Activated naive CD4-positive, alpha-beta T cell (primary cell): ENCODE measurements around the gene MYO1D.
"Not testable (repeated sequence)": the region's sequence is repeated elsewhere in the genome, so short reads cannot be mapped to it uniquely, and the experiment has no call there.

Experiments
- DNase-seq, 4 experiments: peaks; one replicate each; lab custom pipeline; 2025; lab: John Stamatoyannopoulos, UW

MYO1D gene

DNA sequence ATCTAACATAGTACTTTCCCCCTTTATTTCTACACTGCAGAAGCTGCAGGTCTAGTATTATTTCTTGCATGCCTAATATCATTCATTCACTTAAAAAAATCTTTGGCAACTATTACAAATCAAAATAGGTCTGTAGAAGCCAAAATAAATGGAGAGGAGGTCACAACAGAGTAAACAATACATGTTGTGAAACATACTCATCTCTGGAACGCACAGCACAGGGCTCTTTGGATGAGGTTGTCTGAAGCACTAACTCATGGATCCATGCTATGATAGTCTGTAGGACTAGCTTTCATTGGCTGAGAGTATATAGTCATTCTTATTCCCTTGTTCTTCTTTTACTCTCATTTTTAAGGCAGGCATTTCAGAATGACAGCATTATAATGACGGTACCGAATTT is 21.3 kb downstream of the MYO1D start:
- no peak for DNase-seq

GRCh38 chr17:32854832-32855389 is 22.0 kb downstream of the MYO1D start:
- no peak for DNase-seq

DNA sequence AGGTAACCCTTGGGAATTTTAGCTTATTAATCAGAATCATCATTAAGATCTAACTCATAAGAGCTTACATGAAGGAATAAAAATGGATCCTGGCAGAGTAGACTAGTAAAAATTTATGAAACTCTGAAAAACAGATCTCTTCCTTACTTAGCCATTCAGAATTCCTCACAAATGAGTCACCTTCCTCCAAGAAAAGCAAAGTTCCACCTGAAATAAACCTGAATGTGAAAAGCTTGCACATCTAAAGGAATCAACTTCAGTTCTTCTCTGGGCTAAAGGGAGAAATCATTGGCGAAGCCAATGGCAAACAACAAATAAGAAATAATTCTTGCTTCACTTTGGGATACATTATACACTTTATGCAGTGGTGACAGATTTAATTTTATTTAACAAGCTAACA is 22.7 kb downstream of the MYO1D start:
- no peak for DNase-seq

DNA sequence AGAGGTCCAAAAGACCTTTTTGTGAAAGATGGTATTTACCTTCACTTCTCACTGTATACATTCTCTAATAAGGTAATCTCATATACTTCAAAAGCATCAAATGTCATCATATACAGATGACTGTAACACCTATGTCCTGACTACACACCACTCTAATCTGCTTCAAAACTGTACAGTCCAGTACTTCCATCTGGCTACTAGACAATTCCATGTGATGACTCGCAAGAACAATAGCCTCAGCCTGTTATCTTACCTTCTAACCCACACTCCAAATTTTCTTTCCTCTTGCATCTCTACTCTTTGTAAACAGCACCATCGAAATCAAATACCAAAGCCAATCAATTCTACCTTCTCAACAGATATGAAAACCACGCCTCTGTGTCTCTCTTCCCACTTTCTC is 24.1 kb downstream of the MYO1D start:
- no peak for DNase-seq

DNA sequence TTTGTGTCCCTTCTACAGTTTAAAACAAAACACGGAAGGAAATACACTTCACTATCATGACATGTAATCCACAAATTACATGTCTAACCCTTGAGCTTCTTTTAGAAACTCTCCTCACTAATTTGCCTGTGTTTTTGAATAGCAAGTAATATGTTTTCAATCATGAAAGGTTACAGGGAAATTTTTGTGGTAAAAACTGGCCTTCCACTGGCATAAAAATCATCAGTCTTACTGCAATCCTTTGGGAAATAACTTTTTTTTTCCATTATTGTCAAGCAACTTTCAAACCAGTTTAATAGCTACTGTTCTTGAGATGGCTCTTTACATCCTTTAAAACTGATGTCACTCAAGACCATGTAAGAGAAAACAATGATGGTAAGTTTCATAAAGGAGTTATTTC is 27.0 kb downstream of the MYO1D start:
- no peak for DNase-seq

DNA sequence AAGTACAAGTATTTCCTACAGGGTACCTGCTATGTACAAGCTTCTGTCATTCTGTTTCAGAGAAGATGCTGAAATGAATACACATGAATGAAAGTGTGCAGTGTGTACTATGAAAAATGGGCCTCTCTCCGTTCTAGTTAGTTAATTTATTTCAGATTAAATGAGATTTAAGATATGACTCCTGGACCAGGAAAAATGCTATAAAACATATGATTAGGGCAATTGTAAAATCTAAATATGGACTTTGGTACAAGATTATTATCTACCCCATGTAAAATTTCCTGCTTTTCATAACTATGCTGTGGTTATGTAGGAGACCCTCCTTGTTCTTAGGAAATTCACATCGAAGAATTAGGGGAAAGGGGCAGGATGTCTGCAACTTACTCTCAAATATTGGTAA is 28.9 kb downstream of the MYO1D start:
- DNase-seq = no peak

GRCh38 chr17:32846143-32846542 is 30.8 kb downstream of the MYO1D start:
- DNase-seq = no peak

DNA sequence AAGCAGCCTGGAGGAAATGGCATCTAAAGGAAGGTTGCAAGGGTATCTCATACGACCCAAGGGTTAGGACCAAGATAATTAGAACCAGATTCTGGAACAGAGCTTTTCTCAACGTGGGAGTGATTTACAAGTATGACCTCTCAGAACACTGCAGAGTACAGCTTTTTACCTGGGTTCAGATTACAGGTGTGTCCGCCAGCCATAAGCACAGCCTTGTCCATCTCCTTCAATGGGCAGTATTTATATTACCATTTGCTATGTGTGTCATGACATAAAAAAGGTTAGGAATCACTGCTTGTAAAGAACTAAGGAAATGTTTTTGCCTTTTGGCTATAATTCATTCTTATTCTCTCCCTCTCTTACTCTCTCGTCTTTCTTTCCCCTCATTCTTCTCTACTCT is 36.7 kb downstream of the MYO1D start:
- no peak for DNase-seq

DNA sequence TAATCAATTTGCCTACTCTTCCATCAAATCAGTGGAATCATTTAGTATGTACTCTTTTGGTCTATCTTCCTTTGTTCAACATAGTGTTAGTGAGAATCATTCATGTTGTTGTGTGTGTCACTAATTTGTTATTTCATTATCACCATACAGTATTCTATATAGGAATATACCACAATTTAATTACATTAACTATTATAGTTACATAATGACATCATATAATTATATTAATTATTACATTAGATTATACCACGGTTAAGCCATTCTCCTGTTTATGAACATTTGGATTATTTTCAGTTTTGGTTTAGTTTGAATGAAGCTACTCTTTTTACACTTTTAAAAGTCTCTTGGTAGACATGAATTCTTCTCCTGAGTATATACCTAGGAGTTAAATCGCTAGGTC is 40.4 kb downstream of the MYO1D start:
- DNase-seq = no peak

- no peak for DNase-seq
These were observed 41.6 kb downstream of the MYO1D start for GRCh38 chr17:32835291-32835761.

DNA sequence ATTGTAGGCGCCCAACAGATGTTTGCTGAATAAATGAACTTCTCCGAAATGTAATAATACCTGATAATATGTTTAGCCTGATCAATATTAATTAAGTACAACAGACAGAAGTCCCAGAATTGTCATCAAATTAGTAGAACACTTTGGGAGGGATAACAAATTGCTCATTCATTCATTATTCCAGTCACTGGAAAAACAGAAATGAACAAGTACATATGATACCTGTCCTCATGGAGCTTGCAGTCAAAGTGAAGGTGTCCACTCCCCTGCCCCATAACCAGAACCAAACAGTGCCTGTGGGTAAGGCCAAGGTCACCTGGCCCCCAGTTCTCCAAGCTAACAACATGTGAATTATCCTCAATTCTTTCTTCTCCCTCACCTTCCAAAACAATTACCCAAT is 42.8 kb downstream of the MYO1D start:
- no peak for DNase-seq

DNA sequence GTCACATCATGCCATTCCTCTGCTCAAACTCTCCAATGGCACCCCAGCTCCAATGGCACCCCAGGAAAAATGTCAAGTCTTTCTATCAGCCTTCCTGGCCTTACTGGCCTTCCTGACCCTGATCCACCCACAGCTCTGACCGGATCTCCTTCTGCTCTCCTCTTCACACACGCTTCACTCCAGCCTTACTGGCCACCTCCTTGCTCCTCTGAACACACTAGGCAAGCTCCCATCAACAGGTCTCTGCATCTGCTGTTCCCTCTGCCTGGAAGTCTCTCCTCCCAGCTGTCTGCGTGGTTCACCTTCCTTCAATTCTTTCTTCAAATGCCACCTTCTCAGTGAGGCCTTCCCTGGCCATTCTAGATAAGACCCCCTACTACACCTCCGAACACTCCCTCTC is 43.4 kb downstream of the MYO1D start:
- no peak for DNase-seq

DNA sequence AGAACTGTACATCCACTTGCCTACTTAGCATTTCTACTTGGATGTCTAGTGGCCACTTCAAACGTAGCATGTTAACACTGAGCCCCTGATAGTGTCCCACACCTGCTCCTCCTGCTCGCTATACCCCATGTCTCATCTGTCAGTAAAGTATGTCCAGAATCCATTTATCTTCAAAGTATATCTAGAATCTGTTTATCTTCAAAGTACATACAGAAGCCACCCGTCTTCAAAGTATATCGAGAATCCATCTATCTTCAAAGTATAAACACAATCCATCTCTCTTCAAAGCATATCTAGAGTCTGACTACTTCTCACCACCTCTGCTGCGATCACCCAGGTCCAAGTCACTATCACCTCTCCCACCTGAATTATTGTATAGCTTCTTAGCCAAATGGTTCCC is 43.8 kb downstream of the MYO1D start:
- DNase-seq = no peak

DNA sequence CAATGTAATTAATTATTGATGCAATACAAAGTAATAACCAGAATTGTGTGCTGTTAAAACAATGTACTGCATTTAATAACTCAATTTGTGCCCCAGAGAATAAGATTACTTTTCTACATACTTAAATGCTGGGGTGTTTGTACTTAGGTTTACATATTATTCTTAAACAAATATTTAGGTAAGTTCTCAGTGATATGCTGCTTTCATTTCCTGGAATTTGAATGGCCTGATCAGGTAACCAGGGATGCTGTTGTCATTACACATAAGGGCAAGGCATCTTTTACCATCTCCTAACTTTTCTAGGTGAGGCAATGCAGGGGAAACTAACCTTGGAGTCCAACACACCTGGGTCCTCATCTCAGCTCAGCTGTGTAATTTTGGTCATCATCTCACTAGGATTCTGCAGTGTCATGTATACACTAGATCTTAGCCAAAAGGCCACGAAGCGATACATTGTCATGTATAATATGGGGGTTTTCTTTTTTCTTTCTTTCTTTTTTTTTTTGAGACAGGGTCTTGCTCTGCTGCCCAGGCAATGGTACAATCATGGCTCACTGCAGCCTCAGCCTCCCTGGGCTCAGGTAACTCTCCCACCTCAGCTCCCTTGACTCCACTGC is 45.2 kb downstream of the MYO1D start:
- no peak for DNase-seq

DNA sequence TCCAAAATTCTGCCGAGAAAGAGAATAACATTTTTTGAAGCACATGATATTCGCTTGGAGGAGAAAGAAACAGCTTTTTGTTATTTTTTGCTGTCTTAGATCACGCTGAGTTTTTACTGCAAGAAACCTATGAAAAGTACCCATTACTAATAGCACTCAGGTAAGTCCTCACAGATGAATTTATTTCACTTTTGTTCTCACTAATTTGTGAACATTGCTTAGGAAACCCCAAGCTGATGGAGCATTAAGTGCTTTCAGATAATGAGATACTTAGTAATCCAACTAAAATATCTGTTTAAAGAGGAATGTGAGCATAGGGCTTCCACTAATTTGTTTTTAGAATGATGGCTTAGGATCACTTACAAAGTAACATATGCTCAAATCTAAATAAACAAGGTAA is 45.7 kb downstream of the MYO1D start:
- DNase-seq = no peak

- DNase-seq = no peak
These were observed 48.1 kb downstream of the MYO1D start for GRCh38 chr17:32828822-32829221.

DNA sequence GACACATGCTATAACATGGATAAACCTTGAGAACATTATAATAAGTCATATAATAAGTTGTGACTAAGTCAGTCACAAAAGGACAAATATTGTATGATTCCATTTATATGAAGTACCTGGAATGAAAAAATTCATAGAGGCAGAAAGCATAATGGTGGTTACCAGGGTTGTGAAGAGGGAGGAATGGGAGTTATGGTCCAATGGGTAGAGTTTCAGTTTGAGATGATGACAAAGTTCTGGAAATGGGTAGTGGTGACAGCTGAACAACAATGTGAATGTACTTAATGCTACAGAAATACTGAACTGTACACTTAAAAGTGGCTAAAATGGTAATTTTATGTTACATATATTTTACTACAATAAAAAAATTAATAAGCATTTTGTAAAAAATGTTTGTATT is 49.7 kb downstream of the MYO1D start:
- no peak for DNase-seq

DNA sequence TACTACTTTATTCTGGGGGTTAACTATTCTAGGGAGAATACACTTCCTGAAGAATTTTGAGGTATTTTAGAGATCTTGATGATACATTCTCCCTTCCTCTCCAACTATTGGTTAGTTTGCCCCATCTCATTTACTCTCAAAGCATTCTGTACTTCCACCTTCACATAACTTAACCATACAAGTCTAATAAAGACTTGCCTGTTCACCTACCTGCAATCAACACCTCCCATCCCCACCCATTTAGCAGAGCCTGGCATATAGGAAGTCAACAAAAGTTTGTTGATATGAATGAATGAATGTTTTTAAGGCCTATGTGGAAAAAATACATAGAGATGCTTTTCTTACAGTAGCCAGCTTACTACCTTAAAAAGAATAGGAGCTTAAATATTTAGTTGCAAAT is 50.8 kb downstream of the MYO1D start:
- no peak for DNase-seq

DNA sequence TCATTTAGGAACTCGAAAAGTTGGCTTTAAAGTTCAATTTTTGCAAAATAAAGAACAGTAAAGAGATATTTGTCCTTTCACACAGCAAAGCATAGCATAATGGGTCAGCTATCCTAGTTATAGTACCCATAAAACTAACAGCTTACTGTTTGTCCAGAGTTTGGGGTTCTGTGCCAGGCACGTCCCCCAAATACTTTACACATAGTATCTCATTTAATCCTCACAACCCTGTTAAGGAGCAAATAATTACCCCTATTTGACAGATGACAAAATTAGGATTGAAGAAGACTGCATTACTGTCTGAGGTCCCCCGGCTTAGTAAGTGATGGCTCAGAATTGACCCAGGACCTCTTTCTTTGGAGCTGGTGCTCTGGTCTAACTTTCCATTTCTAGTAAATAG is 52.6 kb downstream of the MYO1D start:
- DNase-seq = no peak

DNA sequence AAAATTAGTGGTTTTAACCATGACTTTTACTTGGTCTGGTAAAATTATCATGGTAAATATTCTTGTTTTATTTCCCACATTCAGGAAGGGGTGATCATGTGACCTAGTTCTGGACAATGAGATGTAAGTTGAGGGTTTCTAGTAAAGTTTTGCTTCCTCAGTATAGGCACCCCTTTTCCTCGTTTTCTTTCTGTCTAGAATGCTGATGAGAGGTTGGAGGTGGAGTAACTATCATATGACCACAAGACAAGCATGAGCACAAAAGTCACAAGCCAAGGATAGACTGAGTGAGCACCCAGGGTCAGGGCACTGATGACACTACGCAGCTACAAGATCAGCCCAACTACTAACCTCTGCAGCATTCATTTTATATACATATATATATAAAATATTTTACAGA is 53.9 kb downstream of the MYO1D start:
- DNase-seq = no peak

DNA sequence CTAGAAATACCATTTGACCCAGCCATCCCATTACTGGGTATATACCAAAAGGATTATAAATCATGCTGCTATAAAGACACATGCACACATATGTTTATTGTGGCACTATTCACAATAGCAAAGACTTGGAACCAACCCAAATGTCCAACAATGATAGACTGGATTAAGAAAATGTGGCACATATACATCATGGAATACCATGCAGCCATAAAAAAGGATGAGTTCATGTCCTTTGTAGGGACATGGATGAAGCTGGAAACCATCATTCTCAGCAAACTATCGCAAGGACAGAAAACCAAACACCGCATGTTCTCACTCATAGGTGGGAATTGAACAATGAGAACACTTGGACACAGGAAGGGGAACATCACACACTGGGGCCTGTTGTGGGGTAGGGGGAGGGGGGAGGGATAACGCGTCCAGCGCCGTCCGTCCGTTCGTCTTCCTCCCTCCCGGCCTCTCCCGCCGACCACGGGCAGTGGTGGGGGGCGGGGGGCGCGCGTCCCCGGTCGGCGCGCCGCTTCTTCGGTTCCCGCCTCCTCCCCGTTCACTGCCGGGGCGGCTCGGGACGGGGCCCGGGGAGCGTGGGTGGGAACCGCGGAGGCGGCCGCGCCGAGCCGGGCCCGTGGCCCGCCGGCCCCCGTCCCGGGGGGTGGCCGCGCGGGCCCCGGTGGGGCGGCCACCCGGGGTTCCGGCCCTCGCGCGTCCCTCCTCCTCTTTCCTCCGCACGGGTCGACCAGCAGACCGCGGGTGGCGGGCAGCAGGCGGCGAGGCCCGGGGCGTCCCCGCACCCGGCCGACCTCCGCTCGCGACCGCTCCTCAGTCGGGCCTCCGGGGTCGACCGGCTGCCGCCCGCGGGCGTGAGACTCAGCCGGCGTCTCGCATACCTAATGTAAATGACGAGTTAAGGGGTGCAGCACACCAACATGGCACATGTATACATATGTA is 54.7 kb downstream of the MYO1D start:
- DNase-seq = not testable (repeated sequence)

GRCh38 chr17:32820440-32820839 is 56.5 kb downstream of the MYO1D start:
- no peak for DNase-seq

DNA sequence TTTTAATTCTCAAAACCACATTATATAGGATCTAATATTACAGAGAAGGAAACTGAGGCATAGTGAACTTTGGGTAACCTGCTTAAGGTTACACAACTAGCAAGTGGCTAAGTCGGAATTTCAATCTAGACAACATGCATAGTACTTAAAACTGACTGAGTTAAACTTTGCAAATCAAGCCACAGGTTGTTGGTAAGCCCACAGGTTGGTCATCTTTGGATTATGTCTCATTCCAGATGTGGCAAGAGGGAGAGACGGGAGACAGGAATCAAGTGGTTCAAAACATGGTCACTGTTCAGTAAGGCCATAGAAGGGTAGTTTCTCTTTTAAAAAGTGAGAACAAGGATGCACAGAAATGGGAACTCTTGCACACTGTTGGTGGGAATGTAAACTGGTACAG is 57.1 kb downstream of the MYO1D start:
- DNase-seq = no peak
